ENCODE data around the gene ZFP14.

Gene ZFP14

DNA sequence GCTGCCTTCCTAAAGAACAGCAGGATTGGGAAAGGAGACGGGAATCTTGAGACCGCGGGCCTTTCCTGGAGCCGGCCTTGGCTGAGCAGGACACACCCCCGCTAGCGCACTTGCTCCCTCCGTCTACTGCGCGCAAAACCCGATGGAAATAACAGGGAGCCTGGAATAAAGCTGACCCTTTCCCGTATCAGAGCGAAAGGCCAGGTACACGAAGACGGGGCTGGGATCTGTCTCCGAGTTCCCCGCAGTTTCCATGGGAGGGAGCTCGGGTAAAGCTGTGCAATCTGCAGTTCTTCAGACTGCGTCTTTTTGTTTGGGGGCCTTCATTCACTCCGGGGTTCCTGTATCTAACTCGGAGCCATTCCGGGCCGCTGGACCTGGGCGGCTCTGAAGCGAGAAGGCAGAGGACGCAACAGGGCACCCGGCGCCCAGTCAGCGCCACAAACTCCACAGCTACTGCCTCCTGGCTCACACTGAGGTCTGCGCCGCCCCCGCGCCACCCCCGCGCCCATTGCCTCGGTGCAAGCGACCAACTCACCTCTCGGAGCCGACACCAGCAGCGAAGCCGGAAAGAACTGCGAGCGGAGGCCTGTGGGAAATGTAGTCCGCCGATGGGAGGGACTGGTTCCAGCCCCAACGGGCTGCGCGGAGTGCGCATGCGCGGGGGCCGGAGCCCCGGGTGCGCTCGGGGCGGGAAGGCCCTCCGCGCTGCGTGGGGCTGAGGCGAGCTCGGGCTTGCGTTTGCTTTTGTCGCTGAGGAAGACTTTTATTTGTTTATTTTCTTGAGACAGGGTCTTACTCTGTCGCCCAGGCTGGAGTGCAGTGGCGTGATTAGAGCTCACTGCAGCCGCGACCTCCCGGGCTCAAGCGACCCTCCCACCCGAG, at the start of gene ZFP14:
Gene ZFP14, minus strand, starts transcription at position 577 of the 885 bp plus-strand sequence. CDS start 11,309 bp downstream, outside the sequence.
- DNase-seq, result peak; percentile 84

DNA sequence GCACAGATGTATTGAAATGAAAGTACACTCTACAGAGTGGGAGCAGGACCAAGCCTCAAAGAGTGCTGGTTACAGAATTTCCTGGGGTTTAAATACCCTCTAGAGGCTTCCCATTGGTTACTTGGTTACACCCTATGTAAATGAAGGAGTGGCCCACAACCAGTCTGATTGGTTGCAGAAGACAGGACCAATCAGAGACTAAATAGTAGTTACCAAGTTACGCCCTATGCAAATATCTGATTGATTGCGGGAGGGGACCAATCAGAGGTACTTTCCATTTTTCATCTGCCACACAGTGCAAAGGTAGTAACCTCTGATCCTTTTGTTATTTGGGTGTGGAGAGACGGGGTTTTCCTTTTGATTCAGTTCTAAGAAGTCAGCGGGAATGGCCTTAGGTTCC, 44.9 kb upstream of the ZFP14 start:
- DNase-seq, result no peak

DNA sequence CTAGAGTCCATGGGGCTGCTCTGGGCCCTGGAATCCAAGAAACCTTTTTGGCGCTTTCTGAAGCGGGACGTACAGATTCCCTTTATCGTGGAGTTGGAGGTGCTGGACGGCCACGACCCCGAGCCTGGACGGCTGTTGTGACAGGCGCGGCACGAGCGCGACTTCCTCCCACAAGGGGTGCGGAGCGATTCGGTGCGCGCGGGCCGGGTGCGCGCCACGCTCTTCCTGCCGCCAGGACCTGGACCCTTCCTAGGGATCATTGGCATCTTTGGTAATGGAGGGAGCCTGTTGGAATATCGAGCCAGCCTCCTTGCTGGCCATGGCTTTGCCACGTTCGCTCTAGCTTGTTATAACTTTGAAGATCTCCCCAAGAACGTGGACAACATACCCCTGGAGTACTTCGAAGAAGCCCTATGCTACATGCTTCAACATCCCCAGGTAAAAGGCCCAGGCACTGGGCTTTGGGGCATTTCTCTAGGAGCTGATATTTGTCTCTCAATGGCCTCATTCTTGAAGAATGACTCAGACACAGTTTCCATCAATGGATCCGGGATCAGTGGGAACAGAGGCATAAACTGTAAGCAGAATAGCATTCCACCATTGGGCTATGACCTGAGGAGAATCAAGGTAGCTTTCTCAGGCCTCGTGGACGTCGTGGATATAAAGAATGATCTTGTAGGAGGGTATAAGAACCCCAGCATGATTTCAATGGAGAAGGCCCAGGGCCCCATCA, 42.9 kb upstream of the ZFP14 start:
- no peak for DNase-seq

DNA sequence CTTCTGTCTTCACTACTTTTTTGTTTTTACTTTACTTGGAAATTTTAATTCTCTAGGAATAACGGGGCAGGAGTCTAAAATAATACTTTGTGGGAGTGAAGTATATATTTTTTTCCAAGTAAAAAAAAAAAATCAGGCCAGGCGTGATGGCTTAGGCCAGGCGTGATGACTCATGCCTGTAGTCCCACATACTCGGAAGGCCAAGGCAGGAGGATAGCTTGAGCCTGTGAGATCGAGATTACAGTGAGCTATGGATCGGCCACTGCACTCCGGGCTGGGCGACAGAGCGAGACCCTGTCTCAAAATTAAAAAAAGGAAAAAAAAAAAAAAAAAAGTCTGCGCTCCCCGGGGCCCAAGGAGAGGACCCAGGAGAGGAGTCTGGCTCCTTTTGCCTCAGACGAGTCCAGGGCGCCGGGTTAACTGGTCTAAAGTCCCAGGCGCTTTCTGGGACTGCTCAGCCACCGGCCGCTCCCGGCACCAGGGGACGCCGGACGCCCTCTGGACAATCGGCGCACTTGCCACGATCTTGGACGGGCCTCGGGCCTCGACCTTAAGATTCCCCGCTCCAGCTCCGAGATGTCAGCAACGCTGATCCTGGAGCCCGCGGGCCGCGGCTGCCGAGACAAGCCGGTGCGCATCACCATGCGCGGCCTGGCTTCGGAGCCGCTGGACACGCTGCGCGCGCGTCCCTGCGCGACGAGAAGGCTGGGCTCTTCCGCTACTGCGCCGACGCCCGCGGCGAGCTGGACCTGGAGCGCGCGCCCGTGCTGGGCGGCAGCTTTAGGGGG, 42.2 kb upstream of the ZFP14 start:
- DNase-seq, result peak; percentile 28

DNA sequence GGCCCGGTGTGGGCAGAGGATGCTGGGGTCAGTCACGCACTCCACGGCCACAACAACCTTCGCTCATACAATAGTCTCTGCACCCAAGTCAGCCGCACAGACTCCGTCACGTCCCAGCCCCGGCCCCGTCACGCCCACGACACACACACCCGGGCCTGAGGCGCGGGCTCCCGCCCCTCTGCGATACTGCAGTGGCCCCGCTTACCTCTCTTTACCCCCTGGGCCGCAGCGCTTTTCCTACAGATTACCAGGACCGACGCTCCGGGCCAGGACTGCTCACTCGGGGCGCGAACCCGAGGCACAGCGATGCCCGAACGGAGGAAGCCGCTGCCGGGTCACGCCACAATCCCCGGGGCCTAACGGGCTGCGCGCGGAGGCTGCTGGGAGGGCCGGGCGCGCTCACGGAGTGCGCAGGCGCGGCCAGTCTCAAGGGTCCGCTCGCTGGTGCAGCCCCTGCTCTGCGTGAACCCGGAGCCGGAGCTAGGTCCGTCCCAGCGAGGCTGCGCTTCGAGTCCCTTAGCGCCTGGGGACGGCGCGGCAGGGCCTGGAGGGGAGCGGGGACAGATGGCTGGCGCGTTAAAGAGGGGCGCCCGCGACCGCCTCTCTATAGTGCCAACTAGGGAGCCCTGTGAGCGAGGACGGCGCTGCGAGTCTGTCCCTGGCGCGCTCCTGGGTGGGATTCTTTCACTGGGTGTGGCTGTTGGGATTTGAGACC, 39.4 kb upstream of the ZFP14 start, which contains the start of gene ZFP82:
Gene ZFP82, minus strand, starts transcription at position 358 of the 715 bp plus-strand sequence. CDS start 8,855 bp downstream, outside the sequence.
- peak; percentile 71 for DNase-seq

DNA sequence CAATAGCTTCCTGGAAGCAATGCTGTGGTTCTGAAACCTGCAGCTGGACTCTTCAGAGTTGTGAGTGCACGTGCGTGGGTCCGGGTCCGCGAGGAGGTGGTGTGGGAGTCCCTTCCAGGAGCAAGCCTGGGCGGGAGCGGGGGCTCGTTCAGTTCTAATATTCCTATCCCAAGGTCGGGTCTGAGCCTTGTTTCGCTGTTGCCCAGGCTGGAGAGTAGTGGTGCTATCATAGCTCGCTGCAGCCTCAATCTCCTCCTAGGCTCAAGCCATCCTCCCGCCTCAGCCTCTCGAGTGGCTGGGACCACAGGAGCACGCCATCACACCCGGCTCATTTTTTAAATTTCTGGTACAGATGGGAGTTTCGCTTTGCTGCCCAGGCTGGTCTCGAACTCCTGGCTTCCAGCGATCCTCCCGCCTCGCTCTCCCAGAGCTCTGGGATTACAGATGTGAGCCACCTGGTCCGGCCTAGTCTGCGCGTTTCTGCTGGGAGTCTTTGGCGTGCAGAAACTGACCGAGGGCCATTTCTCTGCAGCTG, 38.8 kb upstream of the ZFP14 start:
- peak; percentile 28 for DNase-seq

DNA sequence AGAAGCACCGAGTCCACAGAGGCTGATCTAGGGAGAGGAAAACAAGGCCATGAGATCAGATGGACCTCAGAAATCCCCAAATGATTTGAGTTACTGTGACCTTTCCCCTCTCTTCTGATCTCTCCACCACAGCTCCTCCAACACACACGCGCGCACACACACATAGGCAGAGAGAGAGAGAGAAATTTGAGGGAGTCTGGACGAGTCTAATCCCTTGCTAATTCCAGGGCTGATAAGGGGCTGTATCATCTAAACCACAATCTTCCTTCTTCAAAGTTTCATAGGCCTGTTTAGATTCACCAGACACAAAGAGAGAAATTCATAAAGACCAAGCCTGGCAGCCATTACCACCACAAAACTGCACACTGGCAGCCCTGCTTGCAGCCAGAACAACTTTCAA, 30.8 kb upstream of the ZFP14 start:
- DNase-seq, result no peak

DNA sequence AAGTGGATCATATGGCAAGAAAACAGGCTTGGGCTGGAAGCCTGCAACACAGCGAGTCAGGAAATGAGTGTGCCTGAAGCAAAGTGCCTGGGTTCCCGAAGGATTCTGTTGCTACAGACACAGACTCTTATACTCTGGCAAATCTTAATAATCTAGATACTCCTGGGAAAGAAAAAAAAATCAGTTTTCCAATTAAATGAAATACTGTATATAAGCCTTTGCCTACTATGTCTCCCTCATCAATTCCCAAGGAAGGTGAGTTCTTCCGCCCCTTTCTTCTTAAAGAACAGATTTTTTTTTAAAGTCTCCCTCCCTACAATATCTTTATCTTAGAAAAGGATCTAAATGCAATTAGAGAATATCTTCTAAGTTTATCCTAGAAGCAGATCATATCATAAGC, 29.1 kb upstream of the ZFP14 start:
- DNase-seq, result no peak

DNA sequence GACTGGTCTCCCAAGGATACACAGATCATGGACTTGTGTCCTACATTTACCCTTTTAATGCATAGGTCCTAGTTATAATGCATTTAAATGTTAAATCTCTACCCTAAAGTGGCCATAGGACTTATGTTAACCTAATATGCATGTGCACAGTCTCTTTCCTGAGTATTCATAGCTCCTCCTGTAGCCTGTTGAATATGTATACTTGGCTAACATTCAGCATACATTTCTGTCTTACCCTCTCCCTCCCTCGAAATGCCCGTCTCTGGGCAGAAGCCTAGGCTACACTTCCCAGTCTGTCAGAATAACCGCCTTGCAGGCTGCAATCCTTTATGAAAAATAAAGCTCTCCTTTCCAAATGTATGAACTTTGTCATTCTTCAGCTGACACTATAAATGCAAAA, 25.5 kb upstream of the ZFP14 start:
- DNase-seq, result no peak

DNA sequence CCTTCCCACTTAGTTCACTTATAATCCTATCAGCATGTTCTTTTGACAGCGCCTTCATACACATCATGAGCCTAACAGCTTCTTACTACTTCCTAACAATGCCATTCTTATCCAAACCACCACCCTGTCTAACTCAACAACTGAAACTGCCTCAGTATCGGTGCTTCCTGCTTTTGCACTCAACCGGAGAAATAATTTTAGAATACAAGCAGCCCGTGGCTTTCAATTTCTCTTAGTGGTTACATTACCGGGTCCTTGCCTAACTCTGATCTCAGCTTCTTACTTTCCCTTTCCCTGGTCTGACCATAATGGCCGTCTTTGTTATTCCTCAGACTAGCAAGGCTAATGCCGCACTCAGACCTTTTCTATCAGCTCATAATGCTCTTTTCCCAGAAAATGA, 22.5 kb upstream of the ZFP14 start:
- no peak for DNase-seq

DNA sequence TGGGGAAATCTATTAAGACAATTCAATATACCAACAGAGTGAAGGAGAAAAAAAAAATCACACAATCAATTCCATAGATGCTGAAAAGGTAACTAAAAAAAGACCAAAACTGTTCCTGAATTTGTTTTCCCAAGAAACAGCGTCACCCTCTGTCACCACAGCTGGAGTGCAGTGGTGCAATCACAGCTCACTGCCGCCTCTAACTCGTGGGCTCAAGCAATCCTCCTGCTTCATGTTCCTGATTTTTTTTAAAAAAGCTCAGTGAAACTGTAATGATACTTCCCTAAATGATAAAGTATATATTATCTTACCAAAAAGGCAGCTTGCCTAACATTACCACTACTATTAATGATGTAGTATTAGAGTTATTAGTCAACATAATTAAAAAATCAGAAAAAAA, 19.6 kb upstream of the ZFP14 start:
- DNase-seq, result no peak

DNA sequence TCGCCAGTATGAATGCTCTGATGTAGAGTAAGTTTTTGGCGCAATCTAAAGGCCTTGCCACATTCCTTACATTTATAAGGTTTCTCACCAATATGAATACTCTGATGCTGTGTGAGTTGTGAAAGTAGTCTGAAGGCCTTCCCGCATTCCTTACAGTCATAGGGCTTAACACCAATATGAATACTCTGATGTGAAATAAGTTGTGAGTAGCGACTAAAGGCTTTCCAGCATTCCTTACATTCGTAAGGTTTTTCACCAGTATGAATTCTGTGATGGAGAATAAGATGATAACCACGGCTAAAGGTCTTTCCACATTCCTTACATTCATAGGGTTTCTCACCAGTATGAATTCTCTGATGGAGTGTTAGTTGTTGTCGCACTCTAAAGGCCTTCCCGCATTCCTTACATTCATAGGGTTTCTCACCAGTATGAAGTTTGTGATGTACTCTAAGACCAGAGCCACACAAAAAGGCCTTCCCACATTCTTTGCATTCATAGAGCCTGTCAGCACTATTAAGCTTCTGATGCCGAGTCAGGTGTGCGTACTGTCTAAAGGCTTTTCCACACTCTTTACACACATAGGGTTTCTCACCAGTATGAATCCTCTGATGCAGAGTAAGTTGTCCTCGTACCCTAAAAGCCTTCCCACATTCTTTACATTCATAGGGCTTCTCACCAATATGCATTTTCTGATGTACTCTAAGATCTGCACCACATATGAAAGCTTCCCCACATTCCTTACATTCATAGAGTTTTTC, 14.1 kb upstream of the ZFP14 start:
- no peak for DNase-seq

DNA sequence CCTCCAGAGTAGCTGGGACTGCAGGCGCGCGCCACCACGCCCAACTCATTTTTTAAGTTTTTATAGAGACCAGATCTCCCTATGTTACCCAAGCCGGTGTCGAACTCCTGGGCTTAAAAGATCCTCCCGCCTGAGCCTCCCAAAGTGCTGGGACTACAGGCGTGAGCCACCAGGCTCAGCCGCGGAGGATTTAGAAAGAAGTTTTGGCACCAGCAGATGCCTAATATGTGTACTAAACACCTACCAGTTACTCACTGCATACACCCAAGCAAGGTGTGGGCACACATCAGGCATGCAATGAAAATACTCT, 464 bp upstream of the ZFP14 start:
- no peak for DNase-seq

DNA sequence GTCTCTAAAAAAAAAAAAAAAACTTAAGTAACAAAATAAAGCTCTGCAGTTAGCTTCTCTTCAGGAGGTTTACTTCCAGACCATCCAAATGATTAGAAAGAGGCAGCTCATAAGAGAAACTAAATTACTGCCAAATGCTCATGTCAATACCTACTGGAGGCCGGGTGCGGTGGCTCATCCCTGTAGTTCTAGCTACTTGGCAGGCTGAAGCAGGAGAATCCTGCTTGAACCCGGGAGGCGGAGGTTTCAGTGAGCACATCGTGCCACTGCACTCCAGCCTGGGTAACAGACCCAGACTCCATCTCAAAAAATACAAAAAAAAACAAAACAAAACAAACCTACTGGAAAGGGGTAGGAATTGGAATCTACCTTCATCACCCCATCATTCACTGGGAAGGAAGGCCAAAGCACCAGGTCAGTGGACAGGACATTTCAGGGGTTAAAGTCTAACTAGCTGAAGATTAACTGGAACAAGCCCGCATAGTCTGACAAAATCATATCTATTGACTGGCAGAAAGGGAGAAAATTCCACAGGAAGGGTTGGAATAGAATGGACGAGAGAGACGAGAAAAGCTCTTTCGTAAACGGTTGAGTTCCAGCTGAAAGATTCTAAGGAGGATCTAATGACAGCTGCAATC, 1.3 kb downstream of the ZFP14 start:
- no peak for DNase-seq

DNA sequence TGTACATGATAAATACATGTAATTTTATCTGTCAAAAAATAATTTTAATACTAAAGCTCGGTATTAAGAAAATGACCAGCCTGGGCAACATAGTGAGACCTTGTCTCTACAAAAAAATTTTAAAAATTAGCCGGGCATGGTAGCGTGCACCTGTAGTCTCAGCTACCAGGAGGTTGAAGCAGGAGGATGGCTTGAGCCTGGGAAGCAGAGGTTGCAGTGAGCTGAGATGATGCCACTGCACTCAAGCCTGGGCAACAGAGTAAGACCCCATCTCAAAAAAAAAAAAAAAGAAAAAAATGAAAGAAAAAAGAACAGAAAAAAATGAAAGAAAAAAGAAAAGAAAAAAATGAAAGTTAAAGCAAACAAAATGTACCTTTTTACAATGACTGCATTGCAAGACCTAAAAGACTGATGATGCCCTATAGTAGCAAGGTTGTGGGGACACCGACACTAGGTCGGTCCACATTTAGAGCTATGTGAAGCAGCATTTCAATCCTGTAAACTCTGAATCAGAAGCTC, 5.3 kb downstream of the ZFP14 start:
- DNase-seq, result no peak

DNA sequence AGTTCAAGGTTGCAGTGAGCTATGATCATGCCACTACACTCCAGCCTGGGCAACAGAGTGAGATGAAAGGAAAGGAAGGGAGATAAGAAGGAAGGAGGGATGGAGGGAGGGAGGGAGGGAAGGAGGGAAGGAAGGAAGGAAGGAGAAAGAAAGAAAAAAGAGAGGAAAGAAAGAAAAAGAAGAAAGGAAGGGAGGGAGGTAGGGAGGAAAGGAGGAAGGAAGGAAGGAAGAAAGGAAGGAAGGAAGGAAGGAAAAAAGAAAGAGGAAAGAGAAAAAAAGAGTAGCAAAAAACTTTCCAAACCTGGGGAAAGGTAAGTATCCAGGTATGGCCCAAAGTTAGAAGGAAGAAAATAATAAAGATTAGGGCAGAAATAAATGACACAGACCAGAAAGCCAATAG, 7.1 kb downstream of the ZFP14 start:
- no peak for DNase-seq

DNA sequence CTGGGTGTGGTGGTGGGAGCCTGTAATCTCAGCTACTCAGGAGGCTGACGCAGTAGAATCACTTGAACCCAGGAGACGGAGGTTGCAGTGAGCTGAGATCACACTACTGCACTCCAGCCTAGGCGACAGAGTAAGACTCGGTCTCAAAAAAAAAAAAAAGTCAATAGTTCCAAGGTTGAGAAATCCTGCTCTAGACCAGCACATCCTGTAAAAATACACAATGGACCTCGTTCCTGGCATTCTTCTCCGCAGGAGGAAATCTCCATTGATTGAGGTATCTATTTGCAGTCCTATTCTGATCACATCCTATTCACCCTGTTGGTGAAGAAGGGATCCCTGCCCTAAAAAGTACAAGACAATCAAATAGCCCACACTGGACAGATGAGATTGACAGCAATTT, 15.2 kb downstream of the ZFP14 start:
- no peak for DNase-seq

DNA sequence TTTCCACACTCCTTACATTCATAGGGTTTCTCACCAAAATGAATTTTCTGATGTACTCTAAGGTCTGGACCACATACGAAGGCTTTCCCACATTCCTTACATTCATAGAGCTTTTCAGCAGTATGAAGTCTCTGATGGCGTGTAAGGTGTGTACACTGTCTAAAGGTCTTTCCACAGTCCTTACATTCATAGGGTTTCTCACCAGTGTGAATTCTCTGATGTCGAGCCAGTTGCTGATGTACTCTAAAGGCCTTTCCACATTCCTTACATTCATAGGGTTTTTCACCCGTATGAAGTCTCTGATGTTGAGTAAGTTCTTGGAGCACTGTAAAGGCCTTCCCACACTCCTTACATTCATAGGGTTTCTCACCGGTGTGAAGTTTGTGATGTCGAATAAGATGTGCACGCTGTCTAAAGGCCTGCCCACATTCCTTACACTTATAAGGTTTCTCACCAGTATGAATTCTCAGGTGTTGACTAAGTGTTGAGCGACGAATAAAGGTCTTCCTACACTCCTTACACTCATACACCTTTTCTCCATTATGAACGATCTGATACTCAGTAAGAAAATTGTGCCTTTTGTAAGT, 38.1 kb downstream of the ZFP14 start:
- no peak for DNase-seq

DNA sequence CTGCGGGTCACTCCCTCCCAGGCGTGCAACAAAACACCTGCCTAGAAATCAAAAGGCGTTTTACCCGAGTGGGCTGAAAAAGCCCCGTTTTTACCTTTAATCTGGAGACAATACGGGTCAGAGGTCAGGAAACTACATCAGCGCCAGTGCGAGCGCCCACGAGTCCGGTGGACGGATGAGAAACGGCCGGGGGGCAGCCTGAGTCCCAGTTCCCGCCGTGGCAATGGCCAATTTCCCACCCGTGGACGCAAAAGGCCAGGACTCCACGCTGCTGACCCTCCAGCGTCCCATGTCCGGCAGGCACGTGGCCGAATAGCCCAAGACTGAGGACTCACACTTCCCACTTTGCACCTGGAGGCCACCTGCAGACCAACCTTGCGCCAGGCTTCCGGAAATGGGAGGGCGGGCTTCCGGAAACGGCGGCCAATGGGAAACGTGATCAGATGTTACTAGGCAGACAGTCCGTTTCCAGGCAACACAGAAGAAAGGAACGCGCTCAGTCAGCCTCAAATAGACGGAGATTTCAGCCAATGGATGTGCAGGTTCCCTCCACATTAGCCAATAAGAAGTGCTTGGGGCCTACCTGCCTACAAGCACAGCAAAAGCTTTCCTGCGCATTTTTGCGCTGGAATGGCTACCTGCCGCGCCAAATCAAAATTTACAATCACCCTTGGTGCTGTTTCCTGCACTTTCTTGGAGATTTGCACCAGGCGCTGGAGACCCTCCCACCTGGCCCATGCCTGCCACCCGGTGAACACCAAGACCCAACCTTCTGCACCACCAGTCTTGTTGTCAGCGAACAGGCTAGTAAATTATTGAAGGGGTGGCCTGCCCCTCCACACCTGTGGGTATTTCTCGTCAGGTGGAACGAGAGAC, 47.4 kb downstream of the ZFP14 start:
- peak; percentile 96 for DNase-seq

DNA sequence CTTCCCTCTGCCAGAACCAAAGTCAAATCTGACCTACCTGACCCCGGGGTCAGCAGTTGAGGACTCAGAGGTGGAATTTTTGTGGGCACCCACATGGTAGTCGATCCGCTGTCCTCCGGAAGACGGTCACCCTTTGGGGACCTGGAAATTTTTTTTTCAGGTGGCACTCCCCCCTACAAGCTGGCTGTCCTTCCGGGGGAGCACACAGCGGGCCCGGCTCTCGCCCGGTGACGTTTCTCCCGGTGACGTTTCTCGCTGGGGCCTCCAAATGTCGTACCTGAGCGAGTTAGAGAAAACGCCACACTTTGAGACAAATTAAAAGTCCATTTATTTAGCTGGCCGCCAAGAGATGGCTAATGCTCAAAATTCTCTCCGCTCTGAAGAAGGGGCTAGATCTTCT, 48.8 kb downstream of the ZFP14 start:
- DNase-seq, result no peak
